Renal cortical epithelial cell (primary cell): ENCODE results near the gene IFNA17. TPM values are rescaled to one million over a fixed set of nuclear protein-coding genes. Genes with fewer than 3 reads are reported as not detected.
"Not testable (repeated sequence)": the region's sequence is repeated elsewhere in the genome, so short reads cannot be mapped to it uniquely, and the experiment has no call there.

ENCODE experiments used
- DNase-seq: peaks from one replicate; pipeline ENCODE4 v3.0.0-alpha.2; 2011; ENCODE audit warnings: low read depth
- total RNA-seq: library from RNA; depleted of rRNA; stranded (reverse); fragments of >200 nt; gene quantifications from 2 replicates; pipeline ENCODE4 v1.2.3, GENCODE V29; 2014

The IFNA17 gene
- total RNA-seq = not detected in 2 replicates

DNA sequence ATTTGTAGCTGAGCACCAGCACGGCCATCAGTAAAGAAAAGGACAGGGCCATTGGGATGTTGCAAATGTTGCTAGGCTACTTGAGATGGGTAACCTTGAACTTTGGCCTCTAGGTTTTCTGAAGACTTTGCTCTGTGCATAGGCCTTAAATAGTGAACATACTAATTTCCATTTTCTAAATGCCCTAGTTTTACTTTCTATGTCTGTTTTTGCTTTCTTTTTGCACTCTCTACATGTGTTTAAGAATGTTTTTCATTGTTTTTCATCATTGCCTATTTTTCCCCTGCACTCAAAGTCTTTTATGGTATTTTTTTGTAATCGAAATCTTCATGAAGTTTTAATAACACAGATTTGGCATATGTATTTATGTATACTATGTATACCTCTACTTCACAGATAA lies at the start of gene IFNA17:
Gene IFNA17 (minus strand): TSS at position 101 of the 400 bp plus-strand sequence. CDS start 49 bp downstream, at position 52.
- DNase-seq = no peak

DNA sequence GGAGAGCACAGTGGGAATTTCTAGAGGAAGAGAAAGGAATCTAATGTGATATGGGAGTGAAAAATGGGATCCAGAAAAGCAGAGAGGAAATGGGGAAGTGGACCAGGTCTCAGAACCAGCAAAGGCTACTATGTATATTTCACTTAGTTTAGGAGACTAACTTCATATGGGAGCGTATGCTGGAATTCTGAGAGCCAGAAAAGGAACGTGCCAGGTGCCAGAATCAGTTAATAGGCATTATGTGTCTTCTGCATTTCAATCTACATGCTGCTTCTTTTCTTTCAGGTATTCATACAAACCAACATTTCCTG lies 40.3 kb upstream of the IFNA17 start:
- no peak for DNase-seq

DNA sequence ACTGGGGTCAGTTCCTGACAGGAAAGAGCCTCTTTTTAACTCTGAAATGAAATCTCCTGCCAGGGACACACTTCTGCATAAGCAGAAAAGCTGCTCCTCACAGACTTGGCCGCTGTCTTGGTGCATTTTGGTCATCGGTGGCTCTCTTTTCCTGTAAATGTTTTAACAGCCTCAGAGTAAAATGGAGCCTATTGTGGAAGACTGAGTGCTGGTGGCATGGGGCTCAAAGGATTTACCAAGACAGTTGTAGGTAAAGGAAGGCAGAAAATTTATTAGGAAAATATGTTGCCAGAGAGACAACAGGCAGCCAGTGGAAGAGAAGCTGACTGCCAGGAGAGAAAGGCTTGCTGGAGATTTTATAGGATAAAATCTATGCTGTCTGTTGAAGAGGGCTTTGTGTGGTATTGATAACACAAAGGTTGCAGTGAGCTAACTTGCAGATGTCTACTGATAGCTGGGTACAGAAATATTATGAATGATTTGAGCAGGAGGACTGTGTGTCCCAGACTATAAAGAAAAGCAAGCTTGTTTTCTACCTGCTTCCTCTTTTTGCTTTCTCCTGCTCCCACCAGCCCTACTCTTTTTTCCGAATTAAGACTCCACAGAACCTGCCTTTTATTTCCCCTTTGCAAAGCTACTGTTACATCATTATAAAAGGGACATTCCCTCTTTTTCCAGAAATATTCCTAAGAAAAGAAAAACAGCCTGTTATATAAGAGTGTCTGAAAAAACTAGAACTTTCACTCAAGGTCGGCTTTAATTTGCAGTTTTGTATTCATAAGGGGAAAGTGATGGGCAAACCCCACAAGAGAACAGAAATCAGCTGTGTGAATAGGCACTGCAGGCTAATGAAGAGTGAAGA lies 39.7 kb upstream of the IFNA17 start:
- no peak for DNase-seq

DNA sequence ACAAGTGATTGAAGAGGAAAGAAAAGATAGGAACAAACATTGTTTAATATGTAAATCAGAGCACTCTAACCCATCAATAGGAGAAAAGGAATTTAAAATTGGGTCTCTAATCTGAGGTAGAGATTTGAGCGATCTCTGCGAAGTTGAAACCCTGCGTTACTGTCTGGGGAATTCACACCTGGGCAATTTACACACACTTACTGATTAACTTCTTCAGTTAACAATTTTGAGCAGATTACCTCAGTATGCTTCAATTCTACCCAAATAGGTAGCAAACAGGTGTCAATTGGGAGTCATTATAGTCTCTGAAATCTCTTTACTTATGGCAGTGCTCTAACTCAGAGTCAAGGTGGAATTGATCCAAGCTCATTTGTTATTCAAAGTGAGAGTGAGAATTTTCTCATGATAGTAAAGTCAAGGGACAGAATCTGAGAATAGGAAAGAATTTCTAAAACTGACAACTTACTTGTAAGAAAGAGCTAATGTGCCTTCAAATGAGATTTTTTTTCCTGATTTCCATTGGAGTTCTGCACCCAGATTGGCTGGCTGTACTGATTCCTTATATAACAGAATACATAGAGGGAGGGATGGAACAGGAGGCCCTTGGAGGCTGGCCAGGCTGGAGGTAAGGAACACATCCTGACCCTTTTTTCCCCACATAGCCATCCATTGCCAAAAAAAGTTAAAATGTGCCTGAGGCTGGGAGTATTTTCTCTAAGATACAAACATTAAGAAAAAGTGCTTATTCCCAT lies 38.9 kb upstream of the IFNA17 start:
- no peak for DNase-seq

DNA sequence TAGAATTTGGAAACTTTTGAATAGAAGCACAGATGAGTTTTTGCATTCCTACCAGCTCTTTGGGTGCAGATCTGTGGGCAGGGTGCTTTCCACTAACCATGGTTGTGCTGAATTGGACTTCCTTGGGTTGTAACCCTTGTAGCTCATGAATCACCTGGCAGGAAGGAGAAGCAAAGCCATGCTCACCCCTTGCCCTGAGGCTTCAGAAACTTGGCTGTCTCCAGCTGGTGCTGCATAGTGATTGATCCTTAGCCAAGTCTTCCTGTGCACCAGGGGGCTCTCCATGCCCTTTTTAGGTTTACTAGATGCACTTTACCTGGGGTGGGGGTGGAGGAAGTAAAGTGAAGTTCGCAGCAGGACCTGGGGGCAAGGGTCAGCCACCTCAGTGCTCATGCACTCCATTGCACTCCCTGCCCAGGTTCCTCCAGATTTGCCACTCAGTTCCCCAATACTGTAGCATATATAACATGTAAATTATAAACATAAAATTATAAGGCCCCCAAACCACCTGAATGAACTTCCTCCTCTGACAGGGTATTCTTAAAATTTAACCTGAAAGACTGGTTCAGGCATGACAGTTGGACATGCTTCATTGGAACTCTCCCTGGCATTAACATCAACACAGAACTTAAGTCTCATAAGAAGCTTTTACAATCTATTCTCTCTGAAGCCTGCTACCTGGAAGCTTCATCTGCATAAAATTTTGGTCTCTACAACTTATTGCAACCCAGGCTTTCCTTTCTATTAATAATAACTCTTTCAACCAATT lies 37.6 kb upstream of the IFNA17 start:
- DNase-seq = peak; percentile 54

DNA sequence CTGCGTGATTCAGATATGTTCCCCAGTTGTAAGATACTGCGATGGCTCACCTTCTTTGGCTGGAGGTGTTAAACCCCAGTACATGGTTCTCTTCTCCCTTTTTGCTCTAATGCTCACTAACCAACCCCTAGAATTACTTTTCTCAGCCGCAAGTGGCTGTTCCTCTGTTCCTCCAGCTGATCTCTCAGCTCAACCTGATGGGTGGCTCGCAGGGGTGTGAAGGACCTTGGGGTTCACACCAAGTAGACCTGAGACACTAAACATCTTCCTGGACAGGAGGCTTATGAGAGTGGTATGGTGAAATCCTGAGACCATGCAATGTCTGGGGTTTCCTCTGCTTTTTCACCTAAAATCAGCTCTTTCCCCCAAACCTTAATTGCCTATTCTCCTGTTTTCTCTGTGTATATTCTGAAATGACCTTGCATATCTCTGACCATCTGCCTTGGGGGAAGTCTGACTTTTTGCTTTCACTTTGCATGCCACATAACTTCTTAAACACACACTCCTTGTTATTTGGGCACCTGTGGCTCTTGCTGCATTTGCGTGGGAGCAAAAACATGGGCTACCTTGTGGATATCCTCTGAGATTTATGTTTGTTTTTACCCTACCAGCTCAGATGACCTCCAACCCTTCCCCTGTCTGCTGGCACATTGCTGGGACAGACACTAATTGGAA lies 27.7 kb upstream of the IFNA17 start:
- DNase-seq = no peak

DNA sequence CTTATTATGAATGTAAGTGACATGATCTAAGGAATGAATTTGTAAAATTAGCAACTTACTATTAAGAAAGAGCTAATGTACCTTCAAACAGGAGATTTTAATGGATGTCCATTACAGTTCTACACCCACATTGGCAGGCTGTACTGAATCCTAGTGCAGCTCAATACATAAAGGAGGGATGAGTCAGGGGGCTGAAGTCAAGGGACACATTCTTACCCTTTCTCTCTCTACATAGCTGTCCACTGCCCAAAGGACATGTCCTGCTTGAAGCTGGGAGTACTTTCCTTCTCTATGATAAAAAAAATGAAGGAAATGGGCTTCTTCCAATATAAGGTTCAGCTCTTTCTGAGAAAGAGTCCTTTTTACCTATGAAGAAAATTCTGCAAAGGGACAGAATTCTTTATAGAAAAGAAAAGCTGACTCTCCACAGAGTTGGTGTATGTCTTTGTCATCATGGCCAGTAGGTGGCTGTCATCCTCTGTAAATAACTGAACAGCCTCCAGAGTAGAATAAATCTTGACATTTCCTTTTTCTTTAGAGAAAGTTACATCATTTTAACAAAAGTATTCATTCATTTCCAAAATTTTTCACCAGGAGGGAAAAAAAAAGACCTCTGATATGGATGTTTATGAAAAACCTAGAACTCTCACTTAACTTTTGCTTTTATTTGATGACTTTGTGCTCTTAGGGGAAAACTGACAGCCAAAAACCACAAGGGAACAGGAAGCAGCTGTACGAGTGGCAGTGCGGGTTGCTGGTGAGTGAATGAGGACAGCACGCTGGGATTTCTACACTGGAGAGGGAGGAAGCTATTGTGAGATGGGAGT lies 24.9 kb upstream of the IFNA17 start:
- DNase-seq = peak; percentile 54

DNA sequence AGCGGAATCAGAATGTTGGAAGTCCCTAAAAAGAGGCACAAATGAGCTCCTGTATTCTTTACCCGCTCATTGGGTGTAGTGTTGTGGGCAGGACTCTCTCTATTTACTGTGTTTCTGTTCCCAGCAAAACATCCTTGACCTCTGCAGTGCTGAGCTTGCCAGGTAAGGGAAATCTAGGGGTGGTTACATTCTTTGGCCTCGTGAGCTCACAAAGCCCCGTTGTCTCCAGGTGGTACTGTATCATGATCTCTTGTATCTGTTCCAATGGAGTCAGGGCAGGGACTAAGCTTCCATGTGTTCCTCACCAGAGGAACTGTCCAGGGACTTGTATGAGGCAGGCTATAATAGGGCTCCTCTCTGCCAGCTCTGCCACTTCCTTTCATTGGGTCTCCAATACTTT lies 23.6 kb upstream of the IFNA17 start:
- no peak for DNase-seq

DNA sequence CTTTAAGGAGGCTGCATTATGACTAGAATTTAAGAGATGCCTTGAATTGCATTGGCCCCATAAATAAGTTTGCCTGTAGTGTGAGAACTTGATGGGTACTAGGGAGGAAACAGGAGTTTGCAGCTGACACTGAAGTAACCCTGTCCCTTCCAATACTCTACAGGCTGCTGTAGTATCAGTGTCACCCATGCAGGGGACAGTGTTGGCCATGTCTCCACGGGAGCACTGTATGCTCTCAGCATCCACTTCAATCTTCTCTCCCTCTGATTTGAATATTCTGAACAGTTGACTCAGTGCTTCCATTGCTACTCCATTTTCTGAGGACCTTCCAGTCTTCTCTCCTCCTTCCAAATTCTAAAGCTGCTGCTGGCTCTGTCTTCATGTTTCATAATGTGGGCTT lies 23.2 kb upstream of the IFNA17 start:
- DNase-seq = no peak

DNA sequence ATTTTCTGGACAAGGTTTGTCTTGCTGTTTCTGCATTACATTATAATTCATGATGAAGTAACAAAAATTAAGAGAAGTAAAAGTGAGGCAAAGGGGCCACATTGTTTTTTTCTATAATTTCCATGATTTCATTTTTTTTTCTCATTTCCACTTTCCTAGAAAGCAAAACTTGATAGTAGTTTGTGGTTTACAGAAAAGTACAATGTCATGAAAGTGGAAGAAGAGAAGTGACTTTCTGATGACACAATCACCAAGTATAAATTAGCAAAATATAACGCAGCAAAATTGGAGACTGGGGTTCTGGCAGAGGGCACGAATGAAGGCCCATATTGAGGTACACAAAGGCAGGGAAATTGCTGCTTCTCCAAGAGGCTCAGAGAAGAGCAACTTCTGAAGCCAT lies 16.8 kb upstream of the IFNA17 start:
- no peak for DNase-seq

DNA sequence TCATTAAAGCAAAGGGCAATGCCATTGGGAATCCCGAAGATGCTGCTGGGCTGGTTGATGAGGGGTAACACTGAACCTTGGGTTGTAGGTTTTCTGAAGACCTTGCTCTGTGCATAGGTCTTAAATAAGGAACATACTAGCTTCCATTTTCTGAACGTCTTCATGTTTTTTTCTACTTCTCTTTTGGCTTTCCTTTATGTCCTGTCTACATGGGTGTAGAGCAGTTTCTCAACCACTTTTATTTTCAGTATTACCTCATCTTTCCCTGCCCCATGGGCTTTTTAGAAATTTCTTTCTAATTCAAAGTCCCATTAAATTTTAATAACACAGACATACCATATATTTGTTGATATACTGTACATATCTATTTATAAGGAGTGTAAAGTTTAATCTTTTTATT lies 11.9 kb upstream of the IFNA17 start, which contains the start of gene IFNA14:
Gene IFNA14 (minus strand): TSS at position 95 of the 400 bp plus-strand sequence. CDS start 70 bp downstream, at position 25.
- DNase-seq = no peak

DNA sequence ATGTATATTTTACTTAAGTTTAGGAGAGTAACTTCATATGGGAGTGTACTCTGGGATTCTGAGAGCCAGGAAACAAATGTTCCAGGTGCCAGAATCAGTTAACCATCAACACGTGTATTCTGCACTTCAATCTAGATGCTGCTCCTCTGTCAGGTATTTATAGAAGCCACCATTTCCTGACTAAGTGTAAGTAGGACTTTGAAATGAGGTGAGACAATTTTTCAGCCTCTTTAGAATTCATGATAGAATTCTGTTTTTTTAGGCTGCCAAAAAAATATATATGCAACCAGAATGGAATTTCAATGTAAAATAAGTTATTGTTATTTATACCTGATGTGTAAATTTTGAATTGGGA lies 8.3 kb upstream of the IFNA17 start:
- not testable (repeated sequence) for DNase-seq

DNA sequence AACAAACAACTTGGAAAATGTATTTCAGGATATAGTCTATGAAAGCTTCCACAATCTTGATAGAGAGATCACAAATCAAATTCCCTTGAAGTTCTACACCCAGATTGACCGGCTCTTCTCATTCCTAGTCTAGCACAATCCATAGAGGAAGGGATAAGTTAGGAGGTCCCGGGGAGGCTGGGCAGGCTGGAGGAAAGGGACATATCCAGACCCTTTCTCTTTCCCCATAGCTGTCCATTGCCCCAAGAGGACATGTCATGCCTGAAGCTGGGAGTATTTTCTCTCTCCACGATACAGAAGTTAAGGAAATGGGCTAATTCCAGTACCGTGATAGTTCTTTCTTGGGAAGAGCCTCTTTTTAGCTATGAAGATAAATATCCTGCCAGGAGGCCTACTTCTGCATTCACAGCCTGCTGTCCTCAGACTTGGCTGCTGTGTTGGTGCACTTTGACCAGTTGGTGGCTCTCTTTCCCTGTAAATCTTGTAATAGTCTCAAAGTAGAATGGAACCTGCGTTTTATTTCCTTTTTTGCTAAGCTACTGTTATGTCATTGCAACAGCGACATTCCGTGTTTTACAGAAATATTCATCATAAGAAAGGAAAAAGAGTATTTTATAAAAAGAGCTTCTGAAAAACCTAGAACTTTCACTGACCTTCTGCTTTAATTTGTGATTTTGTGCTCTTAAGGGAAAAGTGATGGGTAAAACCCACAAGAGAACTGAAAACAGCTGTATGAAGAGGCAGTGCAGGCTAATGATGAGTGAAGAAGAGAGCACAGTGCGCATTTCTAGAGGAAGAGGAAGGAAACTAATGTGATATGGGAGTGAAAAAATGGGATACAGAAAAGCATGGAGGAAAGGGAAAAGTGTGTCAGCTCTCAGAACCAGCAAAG lies 7.7 kb upstream of the IFNA17 start:
- peak; percentile 42 for DNase-seq

DNA sequence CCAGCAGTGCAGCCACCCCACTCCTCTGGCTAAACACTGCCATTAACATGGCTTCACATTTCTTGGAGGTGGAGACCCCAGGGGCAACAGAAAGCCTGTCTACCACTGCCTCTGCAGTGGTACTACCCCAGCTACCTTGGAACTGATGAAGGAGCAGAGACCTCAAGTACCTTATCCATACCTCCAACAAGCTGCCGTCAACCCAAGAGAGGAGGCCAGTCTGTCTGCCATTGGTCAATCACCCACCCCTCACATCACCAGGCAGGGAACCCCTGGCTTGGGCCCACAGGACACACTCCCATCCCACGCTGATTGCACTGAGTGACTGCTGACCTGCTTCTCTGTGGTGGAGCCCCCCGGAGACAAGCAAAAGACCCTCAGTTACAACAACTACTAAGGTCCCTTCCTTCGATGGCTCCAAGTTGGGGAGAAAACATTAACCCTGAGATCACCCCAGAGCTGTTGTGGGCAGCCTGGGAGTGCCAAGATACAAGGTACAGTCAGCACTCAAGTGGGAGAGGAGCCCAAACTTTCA lies 6.2 kb upstream of the IFNA17 start:
- no peak for DNase-seq

DNA sequence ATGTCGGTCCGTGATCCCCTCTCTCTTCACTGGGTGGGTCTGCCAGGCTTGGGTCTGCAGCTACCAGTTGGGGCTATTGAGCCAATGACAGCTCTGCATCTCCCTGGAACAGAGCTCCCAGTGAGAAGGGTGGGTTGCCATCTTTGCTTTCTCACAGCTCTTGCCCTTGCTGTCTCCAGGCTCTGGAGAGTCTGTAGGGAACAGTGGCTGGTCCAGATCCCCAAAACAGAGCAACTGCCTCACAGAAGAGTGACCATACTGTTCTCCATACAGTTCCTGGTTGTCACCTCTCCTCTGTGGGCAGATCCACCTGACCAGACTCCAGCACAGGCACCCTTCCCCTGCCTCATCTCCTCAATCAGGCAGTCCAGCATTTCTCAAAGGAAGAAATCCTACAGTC lies 5.2 kb upstream of the IFNA17 start:
- no peak for DNase-seq

DNA sequence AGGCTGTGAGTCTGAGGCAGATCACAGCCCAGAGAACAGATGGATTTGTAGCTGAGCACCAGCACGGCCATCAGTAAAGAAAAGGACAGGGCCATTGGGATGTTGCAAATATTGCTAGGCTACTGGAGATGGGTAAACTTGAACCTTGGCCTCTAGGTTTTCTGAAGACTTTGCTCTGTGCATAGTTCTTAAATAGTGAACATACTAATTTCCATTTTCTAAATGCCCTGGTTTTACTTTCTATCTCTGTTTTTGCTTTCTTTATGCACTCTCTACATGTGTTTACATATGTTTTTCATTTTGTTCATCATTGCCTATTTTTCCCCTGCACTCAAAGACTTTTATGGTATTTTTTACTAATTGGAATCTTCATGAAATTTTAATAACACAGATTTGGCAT lies 10.8 kb downstream of the IFNA17 start, which contains the start of gene IFNA16:
Gene IFNA16 (minus strand): TSS at position 101 of the 400 bp plus-strand sequence. CDS start 6 bp downstream, at position 95.
- DNase-seq = not testable (repeated sequence)

DNA sequence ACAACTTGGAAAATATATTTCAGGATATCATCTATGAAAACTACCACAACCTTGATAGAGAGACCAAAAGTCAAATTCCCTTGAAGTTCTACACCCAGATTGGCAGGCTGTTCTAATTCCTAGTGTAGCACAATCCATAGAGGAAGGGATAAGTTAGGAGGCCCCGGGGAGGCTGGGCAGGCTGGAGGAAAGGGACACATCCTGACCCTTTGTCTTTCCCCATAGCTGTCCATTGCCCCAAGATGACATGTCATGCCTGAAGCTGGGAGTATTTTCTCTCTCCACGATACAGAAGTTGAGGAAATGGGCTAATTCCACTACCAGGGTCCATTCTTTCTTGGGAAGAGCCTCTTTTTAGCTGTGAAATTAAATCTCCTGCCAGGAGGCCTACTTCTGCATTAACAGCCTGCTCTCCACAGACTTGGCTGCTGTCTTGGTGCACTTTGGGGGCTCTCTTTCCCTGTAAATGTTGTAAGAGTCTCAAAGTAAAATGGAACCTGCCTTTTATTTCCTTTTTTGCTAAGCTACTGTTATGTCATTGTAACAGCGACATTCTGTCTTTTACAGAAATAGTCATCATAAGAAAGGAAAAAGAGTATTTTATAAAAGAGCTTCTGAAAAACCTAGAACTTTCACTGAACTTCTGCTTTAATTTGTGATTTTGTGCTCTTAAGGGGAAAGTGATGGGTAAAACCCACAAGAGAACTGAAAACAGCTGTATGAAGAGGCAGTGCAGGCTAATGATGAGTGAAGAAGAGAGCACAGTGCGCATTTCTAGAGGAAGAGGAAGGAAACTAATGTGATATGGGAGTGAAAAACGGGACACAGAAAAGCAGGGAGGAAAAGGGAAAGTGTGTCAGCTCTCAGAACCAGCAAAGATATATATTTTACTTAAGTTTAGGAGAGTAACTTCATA lies 14.4 kb downstream of the IFNA17 start:
- peak; percentile 8 for DNase-seq

DNA sequence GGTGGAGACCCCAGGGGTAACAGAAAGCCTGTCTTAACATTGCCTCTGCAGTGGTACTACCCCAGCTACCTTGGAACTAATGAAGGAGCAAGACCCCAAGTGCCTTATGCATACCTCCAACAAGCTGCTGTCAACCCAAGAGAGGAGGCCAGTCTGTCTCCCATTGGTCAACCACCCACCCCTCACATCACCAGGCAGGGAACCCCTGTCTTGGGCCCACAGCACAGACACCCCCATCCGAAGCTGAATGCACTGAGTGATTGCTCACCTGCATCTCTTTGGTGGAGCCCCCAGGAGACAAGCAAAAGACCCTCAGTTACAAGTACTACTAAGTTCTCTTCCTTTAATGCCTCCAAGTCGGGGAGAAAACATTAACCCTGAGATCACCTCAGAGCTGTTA lies 15.9 kb downstream of the IFNA17 start:
- not testable (repeated sequence) for DNase-seq
